Measurements from ENCODE around the gene PSMB4. TPM values are rescaled to one million over a fixed set of nuclear protein-coding genes. Genes with fewer than 3 reads are reported as not detected.
"Not testable (repeated sequence)": the region's sequence is repeated elsewhere in the genome, so short reads cannot be mapped to it uniquely, and the experiment has no call there.

PSMB4 gene
- total RNA-seq, 1 donor from 2014 or later = 369 TPM

- DNase-seq (ENCODE audit: low spot score in 2 of 2) (no peak), FAIRE-seq (no peak)
These were observed 35.8 kb downstream of the PSMB4 start for GRCh38 chr1:151435174-151435573.

- no peak for DNase-seq (ENCODE audit: low spot score in 2 of 2)
- FAIRE-seq = no peak
These were observed 37.6 kb downstream of the PSMB4 start for GRCh38 chr1:151436985-151437384.

- DNase-seq (ENCODE audit: low spot score in 2 of 2); FAIRE-seq: not testable (repeated sequence)
These were observed 38.0 kb downstream of the PSMB4 start for GRCh38 chr1:151437396-151437795.

- DNase-seq (ENCODE audit: low spot score in 2 of 2) = peak; percentile 41 to 71
- FAIRE-seq = peak; percentile 45
These were observed 44.7 kb downstream of the PSMB4 start for GRCh38 chr1:151443846-151444782.

- FAIRE-seq (no peak), DNase-seq (ENCODE audit: low spot score in 2 of 2) (no peak)
These were observed 45.4 kb downstream of the PSMB4 start for GRCh38 chr1:151444783-151445177.

GRCh38 chr1:151447696-151448095 lies 48.3 kb downstream of the PSMB4 start:
- DNase-seq (ENCODE audit: low spot score in 2 of 2) = no peak
- FAIRE-seq = no peak

Small RNAs within 50 kb of the gene (small RNA-seq; reads per million reads assigned to genes)
- gene RNY4P25 = 0.25 reads per million, percentile 5 among the genes with 10 or more reads in this experiment

Other genes with a start within 250 kb of the PSMB4 start
- 0.82 TPM for gene TNFAIP8L2, start 242.9 kb upstream of the PSMB4 start, total RNA-seq
- gene LYSMD1, start 233.7 kb upstream of the PSMB4 start, total RNA-seq = 24.1 TPM
- 27.3 TPM for gene SCNM1, start 233.4 kb upstream of the PSMB4 start, total RNA-seq
- gene TMOD4, start 223.6 kb upstream of the PSMB4 start, total RNA-seq = not detected
- gene VPS72, start 209.4 kb upstream of the PSMB4 start, total RNA-seq = 106 TPM
- gene PIP5K1A, start 201.0 kb upstream of the PSMB4 start, total RNA-seq = 70.5 TPM
- 110 TPM for gene PSMD4, start 144.8 kb upstream of the PSMB4 start, total RNA-seq
- 4.9 TPM for gene ZNF687, start 117.3 kb upstream of the PSMB4 start, total RNA-seq
- gene PI4KB, start 72.2 kb upstream of the PSMB4 start, total RNA-seq = 28.5 TPM
- 14.3 TPM for gene RFX5, start 52.3 kb upstream of the PSMB4 start, total RNA-seq
- 6.5 TPM for gene SELENBP1, start 26.9 kb upstream of the PSMB4 start, total RNA-seq
- gene POGZ, start 59.9 kb downstream of the PSMB4 start, total RNA-seq = 33.4 TPM
- gene CGN, start 111.8 kb downstream of the PSMB4 start, total RNA-seq = 2.0 TPM
- 9.8 TPM for gene TUFT1, start 140.7 kb downstream of the PSMB4 start, total RNA-seq
- gene SNX27, start 212.5 kb downstream of the PSMB4 start, total RNA-seq = 75.8 TPM

Data from frontal cortex (tissue), 4 donors.